ENCODE results near the gene COTL1.

COTL1 gene

GRCh38 chr16:84596161-84596560, 21.7 kb downstream of the COTL1 start:
- H3K4me3 ChIP-seq (ENCODE audit: low read depth, low read length): no peak overlapping the region
- no peak for TF ChIP-seq CTCF (IDR thresholded peaks at IDR 0.05; ENCODE audit: low read depth, low read length)

GRCh38 chr16:84595052-84595481, 22.8 kb downstream of the COTL1 start:
- no peak for TF ChIP-seq CTCF (IDR thresholded peaks at IDR 0.05; ENCODE audit: low read depth, low read length)
- no peak overlapping the region for H3K4me3 ChIP-seq (ENCODE audit: low read depth, low read length)

- no peak overlapping the region for H3K4me3 ChIP-seq (ENCODE audit: low read depth, low read length)
- no peak for TF ChIP-seq CTCF (IDR thresholded peaks at IDR 0.05; ENCODE audit: low read depth, low read length)
Measured at GRCh38 chr16:84594725-84595038, 23.2 kb downstream of the COTL1 start.

- no peak for TF ChIP-seq CTCF (IDR thresholded peaks at IDR 0.05; ENCODE audit: low read depth, low read length)
- no peak overlapping the region for H3K4me3 ChIP-seq (ENCODE audit: low read depth, low read length)
Measured at GRCh38 chr16:84593825-84594724, 23.8 kb downstream of the COTL1 start.

GRCh38 chr16:84592718-84593117, 25.2 kb downstream of the COTL1 start:
- no peak for TF ChIP-seq CTCF (IDR thresholded peaks at IDR 0.05; ENCODE audit: low read depth, low read length)

GRCh38 chr16:84589975-84590719, 27.7 kb downstream of the COTL1 start:
- no peak for TF ChIP-seq CTCF (IDR thresholded peaks at IDR 0.05; ENCODE audit: low read depth, low read length)
- no peak overlapping the region for H3K4me3 ChIP-seq (ENCODE audit: low read depth, low read length)

More at GRCh38 chr16:84592718-84593117, 25.2 kb downstream of the COTL1 start:
- no peak overlapping the region for H3K4me3 ChIP-seq (ENCODE audit: low read depth, low read length)

GRCh38 chr16:84588991-84589390, 28.9 kb downstream of the COTL1 start:
- H3K4me3 ChIP-seq (ENCODE audit: low read depth, low read length): no peak overlapping the region
- TF ChIP-seq CTCF (IDR thresholded peaks at IDR 0.05; ENCODE audit: low read depth, low read length): no peak

All from WI38 (cell line).